Stomach (tissue), 9 donors: ENCODE data around the gene RPGR. TPM values are rescaled to one million over a fixed set of nuclear protein-coding genes. Genes with fewer than 3 reads are reported as not detected.

Source experiments
- DNase-seq, 2 donors: peaks; one replicate each; pipeline versions ENCODE4 v3.0.0 to v3.0.0-alpha.2; 2013 to 2019
- H3K27ac ChIP-seq, 5 donors: fragments of 200-600 bp in 4 of 5; sonication (generic) in 4 of 5; one replicate each; pipeline ENCODE4 v1.5.1; 2013 to 2019; ENCODE audit warnings: mild to moderate bottlenecking in 1 of 5, moderate library complexity in 1 of 5
- H3K27me3 ChIP-seq, 3 donors: fragments of 200-600 bp; sonication (generic); one replicate each; pipeline ENCODE4 v1.5.1; 2017 to 2019; ENCODE audit warnings: mixed run types in 1 of 3
- H3K36me3 ChIP-seq, 4 donors: fragments of 200-600 bp; sonication (generic); 1 replicate in 3 of 4; 2 replicates in 1 of 4; pipeline ENCODE4 v1.5.1; 2016 to 2019
- H3K4me1 ChIP-seq, 4 donors: fragments of 200-600 bp; sonication (generic); one replicate each; pipeline ENCODE4 v1.5.1; 2016 to 2019
- H3K4me3 ChIP-seq, 4 donors: fragments of 200-600 bp; sonication (generic) in 3 of 4; one replicate each; pipeline ENCODE4 v1.5.1; 2016 to 2019; ENCODE audit warnings: mild to moderate bottlenecking in 1 of 4
- H3K9me3 ChIP-seq, 4 donors: fragments of 200-600 bp; sonication (generic); one replicate each; pipeline ENCODE4 v1.5.1; 2016 to 2019
- CTCF ChIP-seq, 7 experiments: fragments of 450-650 bp in 4 of 7; fragments of 200-600 bp in 3 of 7; sonication (generic) in 3 of 7; IDR thresholded peaks; one replicate each; pipeline ENCODE4 v1.5.1; 2016 to 2019; ENCODE audit warnings: antibody characterized with exemption in 7 of 7, control low read depth in 2 of 7, mild to moderate bottlenecking in 1 of 7
- EP300 ChIP-seq: sonication (generic); formaldehyde crosslinking; IDR thresholded peaks from one replicate; pipeline ENCODE4 v1.6.1; 2017; ENCODE audit warnings: antibody characterized with exemption
- POLR2A ChIP-seq, 4 donors: fragments of 450-650 bp; IDR thresholded peaks; one replicate each; pipeline ENCODE4 v1.6.1; 2016; ENCODE audit warnings: antibody characterized with exemption in 4 of 4, control low read depth in 2 of 4, mild to moderate bottlenecking in 1 of 4, moderate library complexity in 1 of 4
- POLR2AphosphoS5 ChIP-seq, 3 donors: sonication (generic); formaldehyde crosslinking; IDR thresholded peaks; one replicate each; pipeline ENCODE4 v1.6.1; 2016; ENCODE audit warnings: antibody characterized with exemption in 3 of 3
- WGBS, 5 donors: extraction: QIAGEN DNeasy Blood & Tissue Kit in 3 of 5; methylation state at CpG; one replicate each; pipeline versions ENCODE4 v1.1.5 to v1.1.7; 2013 to 2018; 5-methylcytosine and 5-hydroxymethylcytosine counted together
- intact Hi-C: fragments of 100-400 bp; cut with DNase I; formaldehyde crosslinking; loops from one replicate; pipeline ENCODE4 v1.15.1; 2023; ENCODE audit warnings: low total_unique reads
- polyA plus RNA-seq, 3 donors: library from polyadenylated mRNA; stranded (reverse); fragments of 200-250 nt; gene quantifications; one replicate each; pipeline ENCODE4 v1.2.3, GENCODE V29; 2013
- total RNA-seq, 5 donors: library from RNA; depleted of rRNA; stranded (reverse); fragments of >200 nt; gene quantifications; one replicate each; pipeline versions ENCODE4 v1.1.0 to v1.2.3, GENCODE V29; 2014 to 2016
- donor health status: healthy with polysubstance abuse.
- donor health status: Bipolar disorder and iron deficiency.
- donor health status: healthy.

RPGR gene
- total and polyA plus RNA-seq, 8 donors, result 1.3 to 97.3 (median 10.7) TPM

DNA sequence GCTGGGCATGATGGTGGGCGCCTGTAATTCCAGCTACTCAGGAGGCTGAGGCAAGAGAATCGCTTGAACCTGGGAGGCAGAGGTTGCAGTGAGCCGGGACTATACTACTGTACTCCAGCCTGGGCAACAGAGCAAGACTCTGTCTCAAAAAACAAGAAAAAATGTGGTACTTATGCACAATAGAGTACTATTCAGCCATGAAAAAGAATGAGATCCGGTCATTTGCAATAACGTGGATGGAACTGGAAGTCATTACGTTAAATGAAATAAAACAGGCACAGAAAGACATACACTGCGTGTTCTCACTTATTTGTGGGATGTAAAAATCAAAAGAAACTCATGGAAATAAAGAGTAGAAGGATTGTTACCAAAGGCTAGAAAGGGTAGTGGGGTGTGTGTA is 12.1 kb downstream of the RPGR start:
- Histone ChIP-seq H3K27ac (no peak overlapping the region), H3K9me3 (peaks cover 0 to 4% (median 0%) of the 10 kb centered on the region in 4 donors), H3K4me1 (no peaks in the 10 kb centered on the region), H3K36me3 (peaks cover 0 to 16% (median 11%) of the 10 kb centered on the region in 4 donors), H3K4me3 (no peak overlapping the region), H3K27me3 (no peaks in the 10 kb centered on the region)
- no peak for DNase-seq
- intact Hi-C loops, result no loop called here
- TF ChIP-seq CTCF (IDR thresholded peaks at IDR 0.05) (no peak), POLR2AphosphoS5 (IDR thresholded peaks at IDR 0.05) (no peak), EP300 (no peak), POLR2A (IDR thresholded peaks at IDR 0.05) (no peak)
- 80 to 99% (median 95%) methylated on average over 7 of the region's 7 CpGs for WGBS, 5 donors

GRCh38 chrX:38313190-38313589 is 14.1 kb downstream of the RPGR start:
- H3K4me1 ChIP-seq, result no peaks in the 10 kb centered on the region
- H3K27me3 ChIP-seq, result no peaks in the 10 kb centered on the region
- H3K27ac ChIP-seq, result no peak overlapping the region
- TF ChIP-seq EP300, result no peak
- TF ChIP-seq CTCF (IDR thresholded peaks at IDR 0.05), result no peak
- TF ChIP-seq POLR2A (IDR thresholded peaks at IDR 0.05), result no peak
- no peak for TF ChIP-seq POLR2AphosphoS5 (IDR thresholded peaks at IDR 0.05)
- 83 to 100% (median 96%) methylated on average over 4 of the region's 4 CpGs for WGBS, 5 donors
- H3K4me3 ChIP-seq, result no peak overlapping the region
- no peak for DNase-seq
- intact Hi-C loops, result no loop called here
- peaks cover 0 to 4% (median 0%) of the 10 kb centered on the region in 4 donors for H3K9me3 ChIP-seq
- H3K36me3 ChIP-seq, result peaks cover 0 to 20% (median 15%) of the 10 kb centered on the region in 4 donors

- Histone ChIP-seq H3K9me3 (peaks cover 0 to 4% (median 0%) of the 10 kb centered on the region in 4 donors), H3K27me3 (no peaks in the 10 kb centered on the region), H3K36me3 (peaks cover 0 to 20% (median 15%) of the 10 kb centered on the region in 4 donors), H3K27ac (no peak overlapping the region), H3K4me3 (no peak overlapping the region), H3K4me1 (no peaks in the 10 kb centered on the region)
- DNase-seq, result no peak
- TF ChIP-seq POLR2A (IDR thresholded peaks at IDR 0.05) (no peak), POLR2AphosphoS5 (IDR thresholded peaks at IDR 0.05) (no peak), CTCF (IDR thresholded peaks at IDR 0.05) (no peak), EP300 (no peak)
- WGBS, 5 donors, result 70 to 97% (median 87%) methylated on average over 1 to 4 of the region's 4 CpGs
- intact Hi-C loops, result no loop called here
Measured at GRCh38 chrX:38312436-38312835, 14.9 kb downstream of the RPGR start.

GRCh38 chrX:38311743-38312142 is 15.6 kb downstream of the RPGR start:
- H3K27ac ChIP-seq, result no peak overlapping the region
- no peak for TF ChIP-seq POLR2AphosphoS5 (IDR thresholded peaks at IDR 0.05)
- TF ChIP-seq CTCF (IDR thresholded peaks at IDR 0.05), result no peak
- no peak for TF ChIP-seq POLR2A (IDR thresholded peaks at IDR 0.05)
- no peak for TF ChIP-seq EP300
- H3K36me3 ChIP-seq, result peaks cover 0 to 20% (median 13%) of the 10 kb centered on the region in 4 donors
- H3K4me1 ChIP-seq, result no peaks in the 10 kb centered on the region
- DNase-seq, result no peak
- peaks cover 0 to 4% (median 0%) of the 10 kb centered on the region in 4 donors for H3K9me3 ChIP-seq
- intact Hi-C loops, result no loop called here
- no peaks in the 10 kb centered on the region for H3K27me3 ChIP-seq
- WGBS, 5 donors, result 76 to 95% (median 83%) methylated on average over 2 of the region's 2 CpGs
- H3K4me3 ChIP-seq, result no peak overlapping the region
